Measurements from ENCODE around the gene TRIO. TPM values are rescaled to one million over a fixed set of nuclear protein-coding genes. Genes with fewer than 3 reads are reported as not detected.

Gene TRIO
- total and polyA plus RNA-seq, 10 of the 15 experiments (the other 5 are each of a cell fraction or from before 2014, with no cell fraction given) = 5.1 to 96.4 (median 44.6) TPM

DNA sequence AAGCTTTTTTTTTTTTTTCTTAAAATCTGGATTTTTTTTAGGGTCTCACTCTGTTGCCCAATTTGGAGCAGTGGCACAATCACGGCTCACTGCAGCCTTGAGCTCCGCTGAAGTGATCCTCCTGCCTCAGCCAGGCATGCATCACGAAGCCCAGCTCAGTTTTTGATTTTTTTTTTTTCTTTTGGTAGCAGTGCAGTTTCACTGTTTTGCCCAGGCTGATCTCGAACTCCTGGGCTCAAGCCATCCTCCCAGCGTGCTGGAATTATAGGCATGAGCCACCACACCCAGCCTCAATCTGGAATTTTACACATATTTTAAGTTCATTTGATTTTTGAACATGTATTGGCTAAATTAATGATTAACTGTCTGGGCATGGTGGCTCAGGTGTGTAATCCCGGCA lies 36.3 kb downstream of the TRIO start:
- Histone ChIP-seq H3K9me3 (replicated peaks; ENCODE audit: control insufficient read depth, insufficient read depth, low read length) (no peaks in the 10 kb centered on the region), H3K27ac (ENCODE audit: control insufficient read depth, insufficient read depth) (no peak overlapping the region), H2AFZ (ENCODE audit: control insufficient read depth, low read depth, low read length) (no peak overlapping the region), H3K27me3 (replicated peaks in 1 of 2; ENCODE audit: control insufficient read depth in 2 of 2, insufficient read depth in 2 of 2, low read length in 1 of 2) (no peaks in the 10 kb centered on the region), H4K20me1 (ENCODE audit: control insufficient read depth, insufficient read depth) (no peaks in the 10 kb centered on the region), H3K4me2 (ENCODE audit: control insufficient read depth, insufficient read depth) (no peak overlapping the region), H3K79me2 (ENCODE audit: control insufficient read depth, insufficient read depth, low read length) (peaks cover 94% of the 10 kb centered on the region), H3K4me1 (ENCODE audit: control insufficient read depth, insufficient read depth, low read length) (peaks cover 33% of the 10 kb centered on the region), H3K9ac (ENCODE audit: control insufficient read depth, insufficient read depth, low read length) (no peak overlapping the region), H3K4me3 (no peak overlapping the region), H3K36me3 (ENCODE audit: control insufficient read depth in 2 of 2, insufficient read depth in 2 of 2, low read length in 1 of 2) (peaks cover 0 to 5% of the 10 kb centered on the region in 2 experiments; a peak in 2 of 4 replicates)
- in situ Hi-C loops (cut with MboI) = no loop called here
- FAIRE-seq (no peak), ATAC-seq (no peak), DNase-seq (ENCODE audit: low read depth, low spot score) (no peak)
- CTCF ChIA-PET = interaction anchor here (0.6 to 1.6 kb wide), 6 partner anchors 8 to 70 kb away, joined by 3 to 4 read pairs (median 4); no protein-coding TSS in a partner anchor
- RAD21 ChIA-PET (ENCODE audit: unreplicated experiment) = interaction anchor here (0.6 to 20.6 kb wide), 4 partner anchors 29 to 41 kb away, joined by 3 to 344 read pairs (median 3); partner anchors contain the start of gene TRIO
- 98% methylated on average over 6 of the region's 6 CpGs for WGBS (ENCODE audit: insufficient coverage, insufficient replicate concordance, low lambda C conversion rate, missing lambda C conversion rate)
- BruUV-seq (replicated peaks) = no TSS peak
- POLR2A ChIA-PET = interaction anchor here (0.6 to 2.0 kb wide), 15 partner anchors 8 to 238 kb away, joined by 3 to 13 read pairs (median 4); no protein-coding TSS in a partner anchor
- intact Hi-C loops (cut with micrococcal nuclease; ENCODE audit: unreplicated experiment) = no loop called here
- TF ChIP-seq SRF (IDR thresholded peaks at IDR 0.05; ENCODE audit: low read depth in 2 of 2, low read length in 2 of 2) (no peak), NFXL1 (IDR thresholded peaks at IDR 0.05; ENCODE audit: borderline replicate concordance) (no peak), GABPA (IDR thresholded peaks at IDR 0.05; ENCODE audit: low read depth) (no peak), ZNF687 (IDR thresholded peaks at IDR 0.05) (no peak), ZNF217 (IDR thresholded peaks at IDR 0.05) (no peak), E4F1 (IDR thresholded peaks at IDR 0.05; ENCODE audit: borderline replicate concordance, partially characterized antibody) (no peak), KLF5 (IDR thresholded peaks at IDR 0.05; ENCODE audit: partially characterized antibody) (no peak), HDGF (IDR thresholded peaks at IDR 0.05) (no peak)
- SMC1A ChIA-PET (ENCODE audit: uncharacterized antibody, unreplicated experiment) = interaction anchor here (0.7 to 14.1 kb wide), 13 partner anchors 9 to 91 kb away, joined by 3 to 182 read pairs (median 5); no protein-coding TSS in a partner anchor
